SK-N-MC (cell line): ENCODE measurements around the gene NRCAM.

Experiments used
- EZH2 ChIP-seq: fragments of 200-600 bp; sonication (generic); IDR thresholded peaks from one replicate; pipeline ENCODE4 v1.6.1; 2017; ENCODE audit warnings: antibody characterized with exemption
- POLR2AphosphoS5 ChIP-seq: IDR thresholded peaks from 2 replicates; pipeline ENCODE4 v1.6.1; 2012; ENCODE audit warnings: mild to moderate bottlenecking, low read depth, low read length, borderline replicate concordance

GRCh38 chr7:108247614-108248013 lies 208.6 kb downstream of the NRCAM start:
- TF ChIP-seq POLR2AphosphoS5 = no peak
- TF ChIP-seq EZH2 = no peak
